NCI-H2029 (cell line): ENCODE data around the gene CUX1.
"Not testable (repeated sequence)": the region's sequence is repeated elsewhere in the genome, so short reads cannot be mapped to it uniquely, and the experiment has no call there.

Experiments used
- DNase-seq: peaks from one replicate; lab custom pipeline; 2025; lab: John Stamatoyannopoulos, UW

Gene CUX1

GRCh38 chr7:101869901-101870290, 52.5 kb downstream of the CUX1 start:
- DNase-seq = no peak

- DNase-seq = peak; percentile 38
Observed at GRCh38 chr7:101870361-101871062, 53.1 kb downstream of the CUX1 start.

GRCh38 chr7:101871351-101871750, 53.9 kb downstream of the CUX1 start:
- DNase-seq = no peak

GRCh38 chr7:101874028-101874427, 56.6 kb downstream of the CUX1 start:
- no peak for DNase-seq

GRCh38 chr7:101875283-101875846, 57.9 kb downstream of the CUX1 start:
- DNase-seq = no peak

GRCh38 chr7:101877882-101878591, 60.6 kb downstream of the CUX1 start:
- DNase-seq = no peak

- DNase-seq = no peak
Observed at GRCh38 chr7:101878938-101879337, 61.5 kb downstream of the CUX1 start.

GRCh38 chr7:101879565-101879964, 62.1 kb downstream of the CUX1 start:
- DNase-seq = no peak

- no peak for DNase-seq
Observed at GRCh38 chr7:101880282-101881054, 63.0 kb downstream of the CUX1 start.

GRCh38 chr7:101882005-101882421, 64.6 kb downstream of the CUX1 start:
- DNase-seq = no peak

- peak; percentile 87 for DNase-seq
Observed at GRCh38 chr7:101882595-101883564, 65.5 kb downstream of the CUX1 start.

- DNase-seq = no peak
Observed at GRCh38 chr7:101884671-101885596, 67.5 kb downstream of the CUX1 start.

- no peak for DNase-seq
Observed at GRCh38 chr7:101885597-101885955, 68.2 kb downstream of the CUX1 start.

- DNase-seq = not testable (repeated sequence)
Observed at GRCh38 chr7:101887352-101887751, 69.9 kb downstream of the CUX1 start.

GRCh38 chr7:101888564-101888963, 71.1 kb downstream of the CUX1 start:
- not testable (repeated sequence) for DNase-seq

GRCh38 chr7:101890749-101891523, 73.5 kb downstream of the CUX1 start:
- DNase-seq = no peak

- no peak for DNase-seq
Observed at GRCh38 chr7:101891936-101892640, 74.7 kb downstream of the CUX1 start.

- DNase-seq = no peak
Observed at GRCh38 chr7:101893341-101894082, 76.1 kb downstream of the CUX1 start.
